K562 (cell line): ENCODE measurements around the gene SETD1B. TPM values are rescaled to one million over a fixed set of nuclear protein-coding genes. Genes with fewer than 3 reads are reported as not detected.

Source experiments
- ASH1L ChIP-seq: fragments of 450-650 bp; IDR thresholded peaks from 2 replicates; pipeline ENCODE4 v1.6.1; 2018; ENCODE audit warnings: borderline replicate concordance, mild to moderate bottlenecking, low read depth; ENCODE audit not compliant: partially characterized antibody
- ATF7 ChIP-seq: fragments of 450-650 bp; IDR thresholded peaks from 2 replicates; pipeline ENCODE4 v1.7.1; 2014; ENCODE audit warnings: mild to moderate bottlenecking, moderate library complexity
- ESRRB ChIP-seq: fragments of 250-450 bp; sonication (Bioruptor Pico); IDR thresholded peaks from 2 replicates; pipeline ENCODE4 v1.5.0; 2020; ENCODE audit warnings: mild to moderate bottlenecking, moderate library complexity, borderline replicate concordance
- IRF9 ChIP-seq: fragments of 450-650 bp; IDR thresholded peaks from 2 replicates; pipeline ENCODE4 v1.6.1; 2016; ENCODE audit warnings: missing biosample characterization, missing genetic modification characterization
- NCOR1 ChIP-seq: fragments of 450-650 bp; IDR thresholded peaks from 2 replicates; pipeline ENCODE4 v1.6.1; 2016; ENCODE audit warnings: mild to moderate bottlenecking, moderate library complexity
- PRDM10 ChIP-seq: fragments of 450-650 bp; IDR thresholded peaks from 2 replicates; pipeline ENCODE4 v1.6.1; 2018; ENCODE audit not compliant: partially characterized antibody
- ZBTB11 ChIP-seq, 3 experiments: fragments of 200-800 bp in 1 of 3; fragments of 250-450 bp in 1 of 3; fragments of 450-650 bp in 1 of 3; sonication (Bioruptor Pico) in 1 of 3; sonication (Bioruptor generic) in 1 of 3; formaldehyde crosslinking in 1 of 3; IDR thresholded peaks; 2 replicates each; pipeline versions ENCODE4 v1.6.1 to v1.8.0; 2016 to 2022; ENCODE audit warnings: mild to moderate bottlenecking in 2 of 3, missing genetic modification characterization in 2 of 3, missing compliant biosample characterization in 1 of 3, moderate library complexity in 1 of 3
- ZBTB2 ChIP-seq: fragments of 450-650 bp; IDR thresholded peaks from 2 replicates; pipeline ENCODE4 v1.6.1; 2016; ENCODE audit warnings: antibody characterized with exemption
- ZMIZ1 ChIP-seq, 2 experiments: fragments of 150-350 bp in 1 of 2; IDR thresholded peaks; 2 replicates each; pipeline ENCODE4 v1.6.1; 2012 to 2016; ENCODE audit warnings: low read depth in 2 of 2, low read length in 2 of 2, mild to moderate bottlenecking in 1 of 2, moderate library complexity in 1 of 2
- ZNF124 ChIP-seq: sonication (generic); formaldehyde crosslinking; IDR thresholded peaks from 2 replicates; pipeline ENCODE4 v1.8.1; 2022; ENCODE audit warnings: missing genetic modification reagents
- ZNF311 ChIP-seq: fragments of 250-450 bp; sonication (Bioruptor Pico); IDR thresholded peaks from 2 replicates; pipeline ENCODE4 v1.4.0; 2020; ENCODE audit warnings: mild to moderate bottlenecking, moderate library complexity
- polyA plus RNA-seq, 8 experiments: library from polyadenylated mRNA; depleted of rRNA in 4 of 8; stranded (reverse) in 5 of 8; unstranded in 3 of 8; fragments of >200 nt; fragmentation: Nextera tagmentation in 2 of 8; fragmentation: Illumina TruSeq in 1 of 8; extraction: Ambion mirVana in 2 of 8; extraction: Trizol in 1 of 8; gene quantifications; 2 replicates each; pipeline versions ENCODE4 v1.2.1 to v1.2.3, GENCODE V29; 2011 to 2014; ENCODE audit warnings: inconsistent platforms in 1 of 8, missing spikeins in 1 of 8
- total RNA-seq, 7 experiments: library from RNA; depleted of rRNA in 6 of 7; stranded (reverse); fragments of >200 nt in 6 of 7; fragmentation: Illumina TruSeq in 2 of 7; extraction: Trizol in 2 of 7; gene quantifications; 2 replicates each; pipeline versions ENCODE4 v1.2.1 to v1.2.3, GENCODE V29; 2011 to 2021; ENCODE audit warnings: low replicate concordance in 1 of 7

Gene SETD1B
- total and polyA plus RNA-seq, 9 of the 15 experiments (the other 6 are each of a cell fraction or from before 2014, with no cell fraction given) = 0.48 to 26.6 (median 2.3) TPM

GRCh38 chr12:121802843-121803698 is 738 bp upstream of the SETD1B start (continued):
- TF ChIP-seq PRDM10 (peak; percentile 90), ATF7 (peak; percentile 83), ZBTB2 (peak; percentile 18; the same call in 1 of the 2 replicates), NCOR1 (peak; percentile 17; the same call in 1 of the 2 replicates), ZMIZ1 (IDR thresholded peaks at IDR 0.05; ENCODE audit: low read depth in 2 of 2, low read length in 2 of 2) (peak in 1 of 2 experiments; percentile 29; a peak in 1 of 4 replicates), ZNF311 (CRISPR knock-in tag) (0 out of 2 replicates have a peak, but pooled peaks have one; percentile 5), IRF9 (tag) (no peak), ZBTB11 (CRISPR knock-in tag; IDR thresholded peaks at IDR 0.05) (peak in 1 of 3 experiments; percentile 49; a peak in 2 of 6 replicates), ASH1L (peak; percentile 70), ZNF124 (CRISPR knock-in tag) (no peak), ESRRB (CRISPR knock-in tag) (no peak)
